GM12801 (cell line): ENCODE results near the gene PANK2.

ENCODE experiments used
- TF ChIP-seq, protein P1 (sequence below): IDR thresholded peaks from one replicate; pipeline ENCODE4 v1.5.1; 2011; ENCODE audit warnings: control low read depth; ENCODE audit not compliant: insufficient read length; ENCODE audit errors: extremely low read depth

The PANK2 gene

DNA sequence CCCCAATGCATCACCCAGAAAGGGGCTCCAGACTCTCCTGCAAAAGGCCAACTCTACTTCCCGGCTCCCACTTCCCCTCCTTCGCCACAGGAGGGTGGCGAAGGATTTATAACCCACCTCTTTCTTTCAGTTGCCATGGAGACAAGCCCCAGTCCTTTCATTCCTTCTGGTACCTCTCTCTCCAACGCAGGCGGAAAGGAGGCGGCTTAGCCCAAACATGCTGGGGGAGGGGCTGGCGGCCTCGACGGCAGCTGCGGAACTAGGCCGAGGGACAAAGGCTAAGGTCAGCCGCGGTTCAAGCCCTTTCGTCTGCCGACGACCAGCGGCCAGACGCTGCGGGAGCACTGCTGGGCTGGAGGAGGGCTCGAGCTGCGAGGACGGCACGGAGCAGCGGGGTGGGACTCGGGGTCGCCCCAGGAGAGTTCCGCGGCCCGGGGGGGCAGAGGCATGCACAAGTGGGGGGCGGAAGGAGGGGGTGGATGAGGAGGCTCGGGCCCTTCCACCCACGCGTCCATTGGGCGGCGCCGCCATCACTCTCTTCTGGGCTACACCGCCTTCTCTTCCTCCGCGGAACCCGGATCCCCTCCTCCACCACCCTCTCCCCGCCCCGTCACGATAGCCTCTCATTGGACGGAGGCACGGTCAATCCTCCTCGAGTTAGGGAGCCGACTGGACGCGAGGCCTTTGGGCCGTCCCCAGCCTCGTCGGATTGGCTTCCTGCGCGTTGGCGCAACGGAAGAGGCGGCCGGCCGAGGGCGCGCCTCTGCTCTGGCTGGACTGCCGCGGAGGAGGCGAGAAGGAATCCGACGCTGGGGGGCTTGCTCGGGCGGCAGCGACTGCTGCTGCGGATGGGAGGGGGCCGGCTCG is at the start of gene PANK2:
Gene PANK2 (plus strand): TSS at position 766 of the 867 bp plus-strand sequence.
- TF ChIP-seq, protein P1, sequence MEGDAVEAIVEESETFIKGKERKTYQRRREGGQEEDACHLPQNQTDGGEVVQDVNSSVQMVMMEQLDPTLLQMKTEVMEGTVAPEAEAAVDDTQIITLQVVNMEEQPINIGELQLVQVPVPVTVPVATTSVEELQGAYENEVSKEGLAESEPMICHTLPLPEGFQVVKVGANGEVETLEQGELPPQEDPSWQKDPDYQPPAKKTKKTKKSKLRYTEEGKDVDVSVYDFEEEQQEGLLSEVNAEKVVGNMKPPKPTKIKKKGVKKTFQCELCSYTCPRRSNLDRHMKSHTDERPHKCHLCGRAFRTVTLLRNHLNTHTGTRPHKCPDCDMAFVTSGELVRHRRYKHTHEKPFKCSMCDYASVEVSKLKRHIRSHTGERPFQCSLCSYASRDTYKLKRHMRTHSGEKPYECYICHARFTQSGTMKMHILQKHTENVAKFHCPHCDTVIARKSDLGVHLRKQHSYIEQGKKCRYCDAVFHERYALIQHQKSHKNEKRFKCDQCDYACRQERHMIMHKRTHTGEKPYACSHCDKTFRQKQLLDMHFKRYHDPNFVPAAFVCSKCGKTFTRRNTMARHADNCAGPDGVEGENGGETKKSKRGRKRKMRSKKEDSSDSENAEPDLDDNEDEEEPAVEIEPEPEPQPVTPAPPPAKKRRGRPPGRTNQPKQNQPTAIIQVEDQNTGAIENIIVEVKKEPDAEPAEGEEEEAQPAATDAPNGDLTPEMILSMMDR, result no peak

DNA sequence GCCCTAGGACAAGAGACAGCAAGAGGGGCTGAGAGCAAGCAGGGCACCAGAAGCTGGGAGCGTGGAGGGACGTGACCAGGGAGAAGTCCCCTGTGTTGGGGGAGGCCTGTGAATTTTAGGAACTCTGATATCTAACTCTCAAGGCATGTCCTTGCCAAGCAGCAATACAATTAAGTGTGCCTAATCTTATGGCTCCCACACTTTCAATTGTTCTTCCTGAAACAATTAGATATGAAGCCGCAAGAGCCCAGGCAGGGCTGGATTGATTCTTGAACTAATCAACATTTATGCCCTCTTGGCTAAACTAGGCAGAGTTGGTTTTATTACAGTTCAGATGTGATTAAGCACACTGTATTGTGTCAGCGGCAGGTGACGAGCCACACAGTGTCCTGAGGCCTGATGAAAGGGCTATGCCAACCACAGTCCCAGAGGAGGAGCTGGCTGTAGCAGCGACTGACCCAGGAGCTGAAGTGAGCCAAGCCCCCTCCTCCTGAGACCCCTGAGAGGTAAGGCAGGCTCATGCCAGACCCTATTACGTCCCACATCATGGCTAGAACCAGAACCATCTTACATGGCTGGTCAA is 46.7 kb upstream of the PANK2 start:
- TF ChIP-seq, protein P1, result no peak

DNA sequence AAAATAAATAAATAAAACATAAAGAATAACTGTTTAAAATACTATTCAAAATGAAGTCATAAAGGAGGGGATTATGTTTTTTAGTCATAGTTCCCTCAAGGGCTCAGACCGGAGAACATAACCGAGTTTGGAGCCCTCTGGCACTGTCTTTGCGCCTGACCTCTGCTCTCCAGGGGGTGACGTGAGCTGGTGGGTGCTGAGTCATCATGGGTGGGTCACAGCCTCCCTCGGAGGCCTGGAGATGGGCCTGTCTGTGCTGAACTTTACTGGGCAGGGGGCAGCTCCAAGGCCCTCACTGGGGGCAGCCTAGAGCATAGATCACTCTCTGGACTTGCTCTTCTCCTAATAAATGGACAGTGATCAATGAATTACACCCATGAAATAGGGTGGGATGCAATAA is 45.7 kb upstream of the PANK2 start:
- TF ChIP-seq, protein P1, result no peak

- TF ChIP-seq, protein P1, result no peak
Observed at GRCh38 chr20:3846378-3846739, 42.8 kb upstream of the PANK2 start.

GRCh38 chr20:3846740-3847428 is 42.3 kb upstream of the PANK2 start, which contains the start of gene MAVS:
MAVS (plus strand) TSS chr20:3846834; CDS start chr20:3854625, 7,791 bp downstream.
- TF ChIP-seq, protein P1, result no peak

DNA sequence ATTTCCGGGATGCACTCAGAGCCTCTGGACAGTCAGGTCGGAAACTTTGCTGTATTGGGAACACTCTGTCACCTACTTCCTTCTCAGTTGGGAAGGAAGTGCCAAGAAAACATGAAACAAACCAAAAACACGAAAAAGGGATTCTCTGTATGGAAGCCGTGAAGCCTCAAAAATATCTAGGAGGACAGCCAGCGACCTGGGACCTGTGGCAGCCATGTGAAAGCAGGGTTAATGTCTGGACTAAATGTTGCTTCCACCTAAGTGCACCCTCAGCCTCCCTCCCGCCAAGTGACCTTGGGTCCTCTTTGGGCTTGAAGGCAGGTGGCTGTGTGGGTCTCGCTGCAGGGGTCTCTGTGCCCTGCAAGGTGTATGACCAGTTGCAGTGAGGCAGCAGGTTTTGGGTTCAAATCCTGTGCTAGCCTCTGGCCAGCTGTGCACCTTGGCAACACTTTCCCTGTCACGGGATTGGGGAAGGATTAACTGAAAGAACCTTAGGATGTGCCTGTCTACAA is 41.7 kb upstream of the PANK2 start:
- TF ChIP-seq, protein P1, result no peak

GRCh38 chr20:3848565-3848964 is 40.6 kb upstream of the PANK2 start:
- TF ChIP-seq, protein P1, result no peak
